Femur (tissue), 1 donor: ENCODE measurements around the gene QSER1.
A peak's percentile ranks its signal among the peaks of the same experiment; 100 is the strongest.
"Not testable (repeated sequence)": the region's sequence is repeated elsewhere in the genome, so short reads cannot be mapped to it uniquely, and the experiment has no call there.

Experiments used
- DNase-seq: peaks from one replicate; pipeline ENCODE4 v3.0.0-alpha.2; 2017

Gene QSER1

GRCh38 chr11:32892355-32893092, at the start of gene QSER1:
Gene QSER1, plus strand, starts transcription at chr11:32892811. Its CDS starts 315 bp downstream, at chr11:32893126.
- DNase-seq = peak; percentile 88

DNA sequence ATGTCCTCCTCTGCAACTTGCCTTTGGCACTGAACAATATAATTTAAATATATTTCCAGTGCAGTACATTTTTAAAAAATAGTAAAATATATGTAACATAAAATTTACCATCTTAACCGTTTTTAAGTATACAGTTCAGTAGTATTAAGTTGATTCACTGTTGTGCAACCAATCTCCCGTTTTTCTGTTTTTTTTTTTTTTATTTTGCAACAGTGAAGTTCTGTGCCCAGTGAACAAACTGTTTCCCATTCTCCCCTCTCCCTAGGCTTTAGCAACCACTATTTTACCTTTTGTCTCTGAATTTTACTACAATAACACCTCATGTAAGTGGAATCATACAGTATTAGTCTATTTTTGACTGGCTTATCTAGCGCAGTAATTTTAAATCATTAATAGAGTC, 49.1 kb upstream of the QSER1 start:
- no peak for DNase-seq

GRCh38 chr11:32847511-32847910, 45.1 kb upstream of the QSER1 start:
- no peak for DNase-seq

- DNase-seq = no peak
Observed at GRCh38 chr11:32849761-32850160, 42.9 kb upstream of the QSER1 start.

GRCh38 chr11:32851251-32851650, 41.4 kb upstream of the QSER1 start:
- no peak for DNase-seq

GRCh38 chr11:32852207-32852606, 40.4 kb upstream of the QSER1 start:
- DNase-seq = no peak

DNA sequence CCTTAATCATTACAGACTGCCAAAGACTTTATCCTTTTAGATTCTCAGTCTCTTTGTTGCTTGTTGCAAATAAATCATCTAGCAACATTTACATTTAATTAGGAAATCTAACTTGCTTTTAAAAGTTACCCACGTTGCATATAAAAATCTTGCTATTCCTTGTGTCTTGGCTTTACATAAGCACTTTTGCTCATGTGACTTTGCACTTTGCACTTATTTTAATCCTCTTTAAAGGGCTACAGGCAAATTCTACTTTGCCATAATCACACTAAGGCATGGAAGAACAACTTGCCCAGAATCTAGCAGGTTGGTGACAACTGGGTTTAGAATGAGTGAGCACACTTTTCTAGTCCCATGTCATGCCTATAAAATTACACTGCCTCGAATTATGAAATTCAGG, 37.0 kb upstream of the QSER1 start:
- no peak for DNase-seq

DNA sequence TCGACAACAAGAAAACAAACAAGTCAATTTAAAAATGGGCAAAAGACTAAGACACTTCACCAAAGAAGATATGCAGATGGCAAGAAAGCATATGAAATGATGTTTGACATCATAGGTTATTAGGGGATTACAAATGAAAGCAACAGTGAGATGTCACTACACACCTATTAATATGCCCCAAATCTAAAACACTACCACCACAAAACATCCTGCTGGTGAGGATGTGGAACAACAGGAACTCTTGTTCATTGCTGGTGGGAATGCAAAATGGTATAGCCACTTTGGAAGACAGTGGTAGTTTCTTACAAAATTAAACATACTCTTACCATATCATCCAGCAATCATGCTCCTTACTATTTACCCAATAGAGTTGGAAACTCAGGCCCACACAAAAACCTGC, 33.9 kb upstream of the QSER1 start:
- no peak for DNase-seq

DNA sequence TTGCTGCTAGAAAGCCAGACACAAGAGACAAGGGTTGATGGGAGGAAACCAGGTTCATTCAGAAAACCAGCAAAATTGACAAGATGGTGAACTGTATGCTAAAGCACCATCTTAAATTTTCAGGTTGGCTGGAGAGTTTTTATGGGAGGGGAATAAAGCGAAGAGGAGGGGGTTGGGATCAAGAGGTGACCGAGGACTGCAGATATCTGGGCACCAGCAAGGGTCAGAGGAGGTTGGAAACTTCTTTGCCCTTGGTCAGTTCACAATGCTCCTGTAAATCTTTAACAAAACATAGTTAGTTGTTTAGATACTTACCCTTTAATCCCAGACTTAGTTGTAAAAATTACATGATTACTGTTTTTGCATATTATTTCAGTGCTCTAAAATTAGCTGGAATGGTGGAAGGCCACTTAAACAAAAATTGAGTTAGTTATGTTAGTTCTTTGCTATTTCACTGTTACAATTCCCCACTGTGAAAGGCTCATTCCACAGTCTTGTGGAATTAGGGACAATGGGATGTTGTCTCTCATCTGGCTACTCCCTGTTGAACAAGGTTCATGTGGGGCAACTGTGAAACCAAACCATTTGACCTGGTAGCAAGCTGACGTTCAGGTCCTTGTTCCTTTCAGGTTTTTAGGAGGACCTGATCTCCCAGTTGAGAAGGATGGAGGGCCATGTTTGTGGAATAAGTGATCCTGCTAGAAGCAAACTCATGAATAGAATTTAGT, 30.6 kb upstream of the QSER1 start:
- no peak for DNase-seq

GRCh38 chr11:32864555-32864954, 28.1 kb upstream of the QSER1 start:
- no peak for DNase-seq

GRCh38 chr11:32868752-32869151, 23.9 kb upstream of the QSER1 start:
- DNase-seq = not testable (repeated sequence)

DNA sequence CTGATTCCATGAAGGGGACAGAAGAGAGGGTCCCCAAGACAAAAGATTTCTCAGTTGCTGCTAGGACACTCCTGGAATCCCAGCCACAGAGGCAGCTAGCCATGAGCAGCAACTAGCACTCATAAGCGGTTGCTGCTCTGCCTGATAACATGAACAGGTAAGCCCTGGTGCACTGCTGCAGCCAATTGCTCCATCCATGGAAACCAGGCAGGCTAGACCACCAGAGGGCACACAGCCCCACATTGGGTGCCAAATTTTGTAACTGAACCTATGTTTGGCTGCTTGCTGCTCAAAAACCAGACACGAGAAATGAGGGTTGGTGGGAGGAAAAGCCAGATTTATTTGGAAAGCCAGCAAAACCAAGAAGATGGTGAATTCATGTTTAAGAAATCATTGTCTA, 21.9 kb upstream of the QSER1 start:
- no peak for DNase-seq

DNA sequence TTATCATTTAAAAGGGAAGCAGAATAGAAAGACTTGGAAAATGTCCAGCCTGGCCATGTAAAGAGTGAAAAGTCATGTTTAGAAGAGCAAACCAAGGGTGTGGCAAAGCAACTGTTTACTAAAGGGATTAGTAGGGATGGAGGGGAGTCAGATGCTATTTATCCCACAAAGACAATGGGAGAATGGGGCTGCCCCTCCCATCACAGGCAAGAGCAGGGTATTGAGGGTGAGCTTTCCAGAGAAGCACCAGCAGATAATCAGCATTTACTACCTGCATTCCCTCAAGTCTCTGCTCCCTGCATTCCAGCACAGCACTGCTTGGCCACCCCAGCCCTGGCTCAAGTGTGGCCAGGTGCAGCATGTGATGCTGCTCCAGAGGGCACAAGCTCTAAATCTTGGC, 18.5 kb upstream of the QSER1 start:
- no peak for DNase-seq

DNA sequence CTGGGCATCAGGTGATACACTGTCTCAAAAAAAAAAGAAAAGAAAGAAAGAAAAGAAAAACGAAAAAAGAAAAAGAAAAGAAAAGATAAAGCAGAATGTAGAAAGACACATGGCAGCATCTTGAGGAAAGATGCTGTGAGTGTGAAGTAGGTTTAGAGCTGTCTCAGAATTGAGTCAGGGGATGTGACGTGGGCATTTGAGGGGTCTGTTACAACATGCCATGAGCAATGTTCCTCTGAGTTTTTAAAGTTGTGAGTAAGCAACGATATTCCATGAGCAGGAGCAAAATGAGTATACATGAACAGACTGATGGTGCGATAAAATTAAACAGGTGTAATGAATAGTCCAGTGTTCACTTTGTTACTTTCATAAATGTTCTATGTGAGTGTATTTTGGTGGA, 11.3 kb upstream of the QSER1 start:
- no peak for DNase-seq

GRCh38 chr11:32883421-32883820, 9.2 kb upstream of the QSER1 start:
- no peak for DNase-seq

DNA sequence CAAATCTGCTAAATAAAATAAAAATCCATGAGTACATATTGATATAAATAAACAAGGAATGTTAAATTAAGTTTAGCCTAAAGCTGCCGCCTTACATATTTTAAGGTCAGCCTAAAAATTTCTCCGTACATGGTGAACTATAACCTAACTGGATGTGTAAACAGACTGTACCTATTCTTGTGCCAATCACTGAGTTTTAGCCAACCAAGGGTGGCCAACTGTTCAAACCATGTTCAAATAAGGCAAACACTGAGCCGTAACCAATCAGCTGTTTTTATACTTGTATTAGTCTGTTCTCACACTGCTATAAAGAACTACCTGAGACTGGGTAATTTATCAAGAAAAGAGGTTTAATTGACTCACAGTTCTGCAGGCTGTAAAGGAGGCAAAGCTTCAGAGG, 8.6 kb upstream of the QSER1 start:
- no peak for DNase-seq

DNA sequence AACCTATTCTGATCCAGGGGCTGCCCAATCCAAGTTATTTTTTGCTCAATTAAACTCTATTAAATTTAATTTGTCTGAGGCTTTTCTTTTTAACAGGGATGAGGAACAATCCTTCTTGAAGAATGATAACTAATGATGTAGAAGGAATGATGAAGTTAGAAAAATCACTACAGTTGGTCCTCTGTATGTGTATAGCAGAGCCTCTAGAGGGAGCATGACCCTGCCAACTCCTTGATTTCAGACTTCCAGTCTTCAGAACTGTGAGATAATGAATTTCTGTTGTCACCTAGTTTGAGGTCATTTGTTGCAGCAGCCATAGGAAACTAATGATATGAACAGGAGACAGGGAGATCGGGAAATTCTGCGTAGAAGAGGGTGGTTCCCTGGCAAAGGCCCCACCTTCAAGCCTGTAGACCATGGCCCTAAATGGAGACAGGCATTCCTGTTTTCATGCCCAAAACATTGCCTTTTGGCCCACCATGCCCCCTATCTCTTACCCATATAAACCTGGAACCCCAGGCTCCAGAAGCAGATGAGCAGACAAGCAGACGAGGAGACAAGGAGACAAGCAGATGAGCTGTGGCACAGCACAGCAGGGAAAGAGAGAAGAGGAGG, 7.7 kb upstream of the QSER1 start:
- DNase-seq = no peak

- DNase-seq = no peak
Observed at GRCh38 chr11:32885556-32885955, 7.1 kb upstream of the QSER1 start.

DNA sequence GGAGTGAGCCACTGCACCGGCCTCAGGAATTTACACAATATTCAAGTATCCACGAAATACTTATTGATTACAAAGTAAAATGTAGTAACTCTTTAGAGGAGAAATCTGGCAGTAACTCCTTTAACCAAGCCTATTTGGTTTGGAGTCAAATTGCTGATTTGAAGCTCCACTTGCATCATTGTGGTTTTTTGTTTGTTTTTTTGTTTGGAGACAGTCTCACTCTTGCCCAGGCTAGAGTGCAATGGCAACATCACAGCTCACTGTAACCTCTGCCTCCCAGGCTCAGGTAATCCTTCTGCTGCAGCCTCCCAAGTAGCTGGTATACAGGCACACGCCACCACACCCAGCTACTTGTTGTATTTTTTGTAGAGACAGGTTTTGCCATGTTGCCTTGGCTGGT, 6.4 kb upstream of the QSER1 start:
- no peak for DNase-seq

- DNase-seq = not testable (repeated sequence)
Observed at GRCh38 chr11:32887707-32888383, 4.8 kb upstream of the QSER1 start.

DNA sequence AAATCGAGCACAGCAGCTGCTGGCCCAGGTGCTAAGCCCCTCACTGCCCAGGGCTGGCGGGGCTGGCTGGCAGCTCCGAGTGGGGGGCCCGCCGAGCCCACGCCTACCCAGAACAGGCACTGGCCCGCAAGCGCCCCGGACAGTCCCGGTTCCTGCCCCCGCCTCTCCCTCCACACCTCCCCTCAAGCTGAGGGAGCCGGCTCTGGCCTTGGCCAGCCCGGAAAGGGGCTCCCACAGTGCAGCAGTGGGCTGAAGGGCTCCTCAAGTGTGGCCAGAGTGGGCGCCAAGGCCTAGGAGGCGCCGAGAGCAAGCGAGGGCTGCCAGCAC, 4.3 kb upstream of the QSER1 start:
- not testable (repeated sequence) for DNase-seq

DNA sequence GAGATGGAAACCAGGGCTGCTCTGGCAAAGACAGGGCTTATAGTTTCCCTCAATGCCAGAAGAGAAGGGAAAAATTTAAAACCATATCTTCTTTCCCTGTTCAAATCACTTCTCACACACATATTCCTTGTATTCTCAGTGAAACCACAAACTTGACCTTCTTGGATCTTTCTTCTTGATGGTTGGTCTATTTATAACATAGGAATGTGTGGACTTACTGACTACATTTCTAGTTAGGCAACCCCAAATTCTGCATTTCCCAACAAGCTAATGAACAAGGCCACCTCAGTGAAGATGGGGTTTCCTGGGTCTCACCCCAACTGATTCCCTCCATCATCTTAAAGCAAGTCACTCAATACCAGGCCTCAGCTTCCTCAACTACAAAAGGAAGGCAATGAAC, 3.8 kb upstream of the QSER1 start:
- DNase-seq = no peak

DNA sequence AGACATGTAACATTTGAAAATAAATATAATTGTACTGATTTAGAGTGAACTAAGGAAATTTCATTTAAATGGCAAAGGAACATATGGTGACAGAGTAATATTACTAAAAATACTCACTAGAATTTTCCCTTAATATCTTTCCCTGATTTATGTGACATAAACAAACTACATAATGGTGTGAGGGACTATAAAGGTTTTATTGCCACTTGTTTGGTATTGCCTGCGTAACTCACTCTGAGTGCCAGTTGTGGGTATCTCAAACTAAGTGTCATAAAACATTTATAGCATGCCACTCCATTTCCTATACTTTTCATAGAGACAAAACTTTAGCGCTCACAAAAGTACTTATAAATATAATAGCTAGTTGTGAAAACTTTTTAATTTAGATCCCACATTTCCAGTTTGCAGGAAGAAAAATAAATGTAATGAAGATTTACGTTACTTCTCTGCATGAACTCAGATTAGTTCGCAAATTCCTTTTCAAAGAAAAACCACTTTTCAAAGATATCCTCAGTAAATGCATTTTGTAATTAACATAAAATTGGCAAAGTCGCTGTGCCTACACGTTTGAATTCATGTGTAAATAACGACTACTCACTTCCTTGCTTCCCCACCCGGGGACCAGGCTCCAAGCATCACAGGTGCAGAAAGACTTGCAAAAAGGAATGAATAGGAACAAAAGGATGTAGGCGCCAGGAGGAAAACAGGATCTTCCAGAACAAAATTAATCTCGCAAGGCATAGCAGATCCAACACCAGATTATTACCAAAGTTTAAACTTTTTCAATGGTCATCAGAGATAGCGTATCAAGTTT, 1.6 kb upstream of the QSER1 start:
- DNase-seq = no peak
